HG03521 (cell line): ENCODE measurements around the gene LMBR1L.
"Not testable (repeated sequence)": the region's sequence is repeated elsewhere in the genome, so short reads cannot be mapped to it uniquely, and the experiment has no call there.

ENCODE experiments used
- ATAC-seq: cut with Tn5 transposase; IDR thresholded peaks from one replicate; pipeline ENCODE4 v1.9.1; 2021; ENCODE audit warnings: mild to moderate bottlenecking, moderate library complexity; ENCODE audit not compliant: unreplicated experiment

LMBR1L gene

DNA sequence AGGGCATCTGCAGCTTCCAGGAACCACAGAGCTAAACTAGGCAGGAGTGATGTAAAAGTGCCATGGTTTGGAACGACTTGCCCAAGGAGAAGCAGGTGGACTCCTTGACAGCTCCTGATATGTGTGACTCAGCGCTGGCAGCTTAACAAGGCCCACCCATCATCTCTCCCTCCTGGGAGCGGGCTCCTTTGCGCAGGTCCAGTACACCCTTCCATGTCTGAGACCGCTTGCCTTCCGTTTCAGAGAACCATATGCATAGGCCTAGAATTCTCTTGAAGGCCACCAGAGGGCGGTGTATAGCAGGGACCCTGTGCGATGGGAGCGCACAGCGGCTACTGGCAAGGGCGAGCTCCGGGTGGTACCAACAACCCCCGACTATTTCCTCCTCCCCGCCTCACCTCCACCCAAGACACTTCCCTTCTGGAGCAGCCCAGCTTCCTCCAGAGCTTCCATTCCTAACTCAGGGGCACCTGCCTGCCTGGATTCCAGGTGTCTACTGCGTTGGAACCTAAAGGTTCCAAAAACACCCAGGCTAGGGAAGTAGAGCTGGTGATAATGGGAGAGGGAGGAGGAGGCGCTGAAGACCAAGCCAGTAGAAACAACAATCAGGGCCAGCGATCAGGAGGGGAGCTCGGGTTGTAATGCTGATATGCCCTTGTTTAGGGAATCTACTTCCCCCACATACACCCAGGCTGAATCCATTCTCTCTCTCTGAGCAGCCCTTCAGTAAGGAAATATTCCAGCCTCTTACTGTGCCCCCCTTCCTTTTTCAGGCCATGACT lies 22.3 kb downstream of the LMBR1L start:
- ATAC-seq = peak; percentile 80

- no peak for ATAC-seq
These were observed 24.5 kb downstream of the LMBR1L start for GRCh38 chr12:49086116-49086515.

- ATAC-seq = no peak
These were observed 26.2 kb downstream of the LMBR1L start for GRCh38 chr12:49084438-49084837.

DNA sequence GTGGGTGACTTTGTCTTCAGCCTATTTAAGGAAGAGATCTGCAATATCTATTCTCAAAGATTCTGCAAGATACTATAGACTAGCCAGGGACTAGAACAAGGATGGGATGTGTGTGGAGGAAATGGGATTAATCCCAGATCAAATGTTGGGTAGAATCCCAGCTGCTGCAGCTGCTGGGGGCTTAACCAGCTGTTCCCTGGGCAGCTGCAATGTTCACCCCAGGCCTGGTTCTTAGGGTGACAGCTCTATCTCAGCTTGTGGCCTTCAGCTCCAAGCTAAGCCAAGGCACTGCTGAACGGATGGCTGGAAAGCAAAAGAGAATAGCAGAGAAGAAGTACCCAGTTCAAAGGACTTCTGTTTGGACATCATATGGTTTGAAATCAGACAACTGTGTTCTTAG lies 30.9 kb downstream of the LMBR1L start:
- ATAC-seq = no peak

DNA sequence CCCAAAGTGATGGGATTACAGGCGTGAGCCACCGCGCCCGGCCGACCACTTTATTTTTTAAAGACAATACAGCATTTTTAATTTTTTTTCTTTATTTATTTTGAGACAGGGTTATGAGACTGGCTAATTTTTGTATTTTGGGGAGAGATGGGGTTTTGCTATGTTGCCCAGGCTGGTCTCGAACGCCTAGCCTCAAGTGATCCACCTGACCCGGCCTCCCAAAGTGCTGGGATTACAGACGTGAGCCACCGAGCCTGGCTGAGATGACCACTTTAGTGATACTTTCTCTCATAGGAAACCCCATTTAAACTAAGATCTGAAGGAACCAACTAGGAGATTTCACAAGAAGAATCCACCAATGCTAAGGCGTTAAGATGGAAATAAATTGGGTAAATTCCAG lies 39.7 kb downstream of the LMBR1L start:
- ATAC-seq = no peak

- ATAC-seq = peak; percentile 97
These were observed 40.9 kb downstream of the LMBR1L start, which contains the start of gene RHEBL1 for GRCh38 chr12:49069507-49070346. Gene RHEBL1, minus strand, starts transcription at chr12:49069979. Its CDS starts 194 bp downstream, at chr12:49069785.

GRCh38 chr12:49068879-49069506 lies 41.7 kb downstream of the LMBR1L start:
- no peak for ATAC-seq

DNA sequence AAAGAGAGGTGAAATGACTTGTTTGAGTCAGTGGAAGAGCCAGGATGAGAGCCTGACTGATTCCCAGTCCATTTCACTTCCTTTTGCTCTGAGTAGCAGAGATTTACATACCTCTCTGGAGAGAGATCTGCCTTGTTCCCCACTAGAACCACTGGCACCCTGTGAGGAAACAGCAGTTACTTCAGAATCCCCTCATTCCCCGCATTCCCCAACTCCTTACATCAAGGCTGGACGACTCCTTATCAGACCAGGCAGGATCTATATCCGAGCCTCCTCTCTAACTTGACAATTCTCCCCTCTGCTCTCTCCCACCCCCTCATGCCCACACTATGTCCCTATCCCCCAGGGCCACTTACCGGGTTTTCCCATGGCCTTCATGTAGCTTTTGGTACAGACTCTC lies 44.5 kb downstream of the LMBR1L start:
- no peak for ATAC-seq

- no peak for ATAC-seq
These were observed 45.9 kb downstream of the LMBR1L start for GRCh38 chr12:49064767-49065152.

DNA sequence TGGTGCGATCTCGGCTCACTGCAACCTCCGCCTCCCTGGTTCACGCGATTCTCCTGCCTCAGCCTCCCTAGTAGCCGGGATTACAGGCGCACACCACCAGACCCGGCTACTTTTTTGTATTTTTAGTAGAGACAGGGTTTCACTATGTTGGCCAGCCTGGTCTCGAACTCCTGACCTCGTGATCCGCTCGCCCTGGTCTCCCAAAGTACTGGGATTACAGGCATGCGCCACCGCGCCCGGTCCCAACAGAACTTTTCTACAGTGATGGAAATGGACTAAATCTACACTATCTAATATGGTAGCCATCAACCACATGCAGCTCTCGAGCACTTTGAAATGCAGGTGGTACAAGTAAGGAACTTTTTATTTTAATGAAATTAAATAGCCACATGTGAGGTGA lies 48.7 kb downstream of the LMBR1L start:
- not testable (repeated sequence) for ATAC-seq

- ATAC-seq = no peak
These were observed 49.4 kb downstream of the LMBR1L start for GRCh38 chr12:49061157-49061650.

DNA sequence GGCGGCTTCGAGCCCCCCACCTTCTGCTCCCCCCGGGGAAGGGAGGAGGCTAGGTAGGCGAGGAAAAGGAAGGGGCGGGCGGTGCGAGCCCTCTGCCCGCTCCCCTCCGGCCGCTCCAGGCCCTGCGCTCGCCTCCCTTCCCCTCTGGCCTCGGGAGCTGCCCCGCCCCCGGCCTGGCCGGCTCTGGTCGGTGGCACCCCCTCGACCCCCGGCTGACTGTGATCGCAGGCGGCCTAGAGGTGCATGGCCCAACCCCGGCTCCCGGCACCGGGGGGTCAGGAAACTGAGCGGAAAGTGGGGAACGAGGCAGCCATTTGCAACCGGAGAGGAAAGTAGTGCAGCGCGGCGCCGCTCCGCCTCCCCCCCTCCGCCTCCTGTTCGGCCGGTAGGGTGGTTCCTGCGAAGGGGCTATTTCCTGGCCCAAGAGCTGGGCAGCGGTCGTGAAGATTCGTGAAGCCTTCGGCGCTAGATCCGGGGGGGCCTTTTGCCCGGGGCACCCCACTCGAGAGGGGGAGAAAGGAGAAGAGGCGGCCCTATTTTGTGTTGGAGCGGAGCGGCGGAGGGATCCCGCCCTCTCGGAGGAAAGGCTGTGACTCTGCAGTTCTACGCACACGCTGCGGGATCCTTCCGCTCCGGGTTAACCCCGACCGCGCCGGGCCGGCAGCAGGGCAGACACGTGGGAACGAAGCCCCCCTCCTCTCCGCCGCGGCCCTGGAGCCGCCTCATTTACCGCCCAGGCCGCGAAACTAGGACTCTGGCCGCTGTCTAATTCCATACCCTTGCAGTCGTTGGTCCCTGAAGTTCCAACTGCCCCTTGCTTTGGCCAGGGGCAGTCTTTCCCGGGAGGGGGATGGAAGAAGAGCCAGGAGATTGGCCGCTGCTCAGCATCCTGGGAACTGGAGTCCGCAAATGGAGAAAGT lies 50.1 kb downstream of the LMBR1L start, which contains the start of gene KMT2D:
Gene KMT2D (minus strand): TSS at position 558 of the 920 bp plus-strand sequence. CDS start 5,470 bp downstream, outside the sequence.
- ATAC-seq = peak; percentile 62

- ATAC-seq = peak; percentile 20
These were observed 51.1 kb downstream of the LMBR1L start for GRCh38 chr12:49059299-49060171.

DNA sequence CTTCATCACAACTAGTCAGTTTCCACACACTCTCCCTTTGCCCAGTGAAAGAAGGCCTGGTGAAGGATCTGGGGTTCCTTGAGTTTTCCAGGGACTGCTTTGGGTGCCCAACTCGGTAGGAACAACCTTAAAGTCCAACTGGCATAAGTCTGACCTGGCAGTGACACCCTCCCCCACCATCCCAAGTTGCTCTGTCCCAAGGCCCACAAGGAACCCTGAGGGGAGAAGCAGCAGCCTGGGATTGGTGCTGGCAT lies 51.7 kb downstream of the LMBR1L start:
- ATAC-seq = no peak

DNA sequence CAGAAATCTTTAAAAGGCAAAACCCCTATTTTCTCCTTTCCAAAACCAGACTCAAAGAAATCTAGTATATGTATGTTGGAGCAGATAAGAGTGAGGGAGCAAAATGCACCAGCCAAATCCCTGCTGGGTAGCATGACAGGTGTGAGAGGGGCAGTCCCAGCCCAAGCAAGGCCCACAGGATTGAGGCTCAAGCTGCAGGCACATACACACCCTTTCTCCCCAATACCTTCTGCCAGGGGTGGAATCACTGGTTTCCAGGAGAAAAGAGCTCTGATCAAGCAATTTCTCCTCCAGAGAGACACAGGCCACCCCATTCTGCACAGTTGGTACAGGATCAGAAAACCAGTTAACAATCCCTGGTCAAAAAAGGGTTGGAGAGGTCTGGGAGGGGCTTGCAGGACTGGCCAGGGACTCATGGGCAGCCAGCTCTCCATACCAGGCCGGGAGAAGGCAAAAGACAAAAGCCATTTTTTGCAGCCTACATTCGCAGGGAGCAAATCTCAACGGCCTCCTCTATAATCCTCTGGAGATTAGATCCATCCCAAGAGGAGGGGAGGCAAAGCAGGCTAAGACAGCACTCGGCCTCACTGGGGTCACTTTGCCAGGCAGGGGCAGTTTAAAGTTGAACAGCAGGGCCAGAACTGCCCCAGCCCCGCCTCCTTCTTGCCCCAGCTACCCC lies 52.1 kb downstream of the LMBR1L start:
- ATAC-seq = no peak

- no peak for ATAC-seq
These were observed 52.8 kb downstream of the LMBR1L start for GRCh38 chr12:49057888-49058287.

DNA sequence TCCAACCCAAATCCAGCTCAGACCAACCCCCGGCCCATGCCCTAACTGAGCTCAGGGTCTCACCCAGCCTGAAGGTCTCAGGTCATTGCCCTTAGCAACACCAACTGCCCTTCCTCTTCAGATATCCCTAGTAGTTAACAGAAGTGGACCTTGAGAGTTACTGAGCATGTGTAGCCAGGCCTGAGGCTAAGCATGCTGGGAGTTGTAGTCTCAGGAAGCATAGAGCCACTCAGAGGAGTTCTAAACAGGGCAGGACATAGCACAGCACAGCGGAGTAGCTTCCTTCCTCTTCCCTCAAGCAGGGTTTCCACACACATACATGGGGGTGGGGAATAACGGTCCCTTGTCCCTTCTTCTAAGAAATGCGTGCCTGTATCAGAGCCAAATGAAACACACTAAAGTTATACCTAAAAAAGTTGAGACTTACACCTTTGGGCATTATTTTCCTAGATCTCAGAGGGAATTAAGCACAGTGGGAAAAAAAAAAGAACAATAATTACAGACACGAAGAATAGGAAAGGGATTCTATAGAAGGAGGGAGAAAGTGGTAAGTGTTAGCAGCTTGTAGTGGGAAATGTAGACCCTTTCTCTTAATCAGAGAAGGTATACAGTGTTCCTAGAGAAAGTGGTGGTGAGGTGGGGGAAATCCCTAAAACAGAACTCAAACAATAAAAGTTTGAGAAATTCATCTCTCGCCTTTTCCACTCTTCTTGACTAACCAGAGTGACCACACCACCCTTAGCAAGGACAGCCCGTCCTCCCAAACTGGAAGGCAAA lies 54.5 kb downstream of the LMBR1L start:
- peak; percentile 46 for ATAC-seq

GRCh38 chr12:49055092-49055491 lies 55.6 kb downstream of the LMBR1L start:
- no peak for ATAC-seq
